Measurements from ENCODE around the gene LRRC45.
"Not testable (repeated sequence)": the region's sequence is repeated elsewhere in the genome, so short reads cannot be mapped to it uniquely, and the experiment has no call there.

Gene LRRC45

GRCh38 chr17:82036634-82037091 is 13.6 kb downstream of the LRRC45 start:
- no peak for DNase-seq

GRCh38 chr17:82037092-82037888 is 14.2 kb downstream of the LRRC45 start, which contains the start of gene DCXR:
TSS of gene DCXR (minus strand) at chr17:82037697. CDS start at chr17:82037682, 15 bp downstream.
- peak; percentile 87 for DNase-seq

- no peak for DNase-seq
Observed at GRCh38 chr17:82037889-82038195, 14.7 kb downstream of the LRRC45 start.

- DNase-seq: not testable (repeated sequence)
Observed at GRCh38 chr17:82038796-82039409, 15.8 kb downstream of the LRRC45 start.

GRCh38 chr17:82039695-82040299 is 16.7 kb downstream of the LRRC45 start:
- no peak for DNase-seq

- no peak for DNase-seq
Observed at GRCh38 chr17:82041144-82041814, 18.2 kb downstream of the LRRC45 start.

- no peak for DNase-seq
Observed at GRCh38 chr17:82042649-82043048, 19.5 kb downstream of the LRRC45 start.

GRCh38 chr17:82043507-82043906 is 20.4 kb downstream of the LRRC45 start:
- no peak for DNase-seq

- no peak for DNase-seq
Observed at GRCh38 chr17:82045936-82046484, 22.9 kb downstream of the LRRC45 start.

- DNase-seq: no peak
Observed at GRCh38 chr17:82046903-82047302, 23.8 kb downstream of the LRRC45 start.

- no peak for DNase-seq
Observed at GRCh38 chr17:82047379-82047778, 24.3 kb downstream of the LRRC45 start.

- no peak for DNase-seq
Observed at GRCh38 chr17:82047914-82048570, 24.9 kb downstream of the LRRC45 start.

- no peak for DNase-seq
Observed at GRCh38 chr17:82048571-82048971, 25.5 kb downstream of the LRRC45 start.

GRCh38 chr17:82049106-82049505 is 26.0 kb downstream of the LRRC45 start:
- no peak for DNase-seq

GRCh38 chr17:82049521-82049971 is 26.4 kb downstream of the LRRC45 start:
- no peak for DNase-seq

GRCh38 chr17:82050152-82050760 is 27.2 kb downstream of the LRRC45 start:
- DNase-seq: no peak

GRCh38 chr17:82050761-82051641 is 27.9 kb downstream of the LRRC45 start:
- DNase-seq: no peak

GRCh38 chr17:82051776-82052637 is 28.9 kb downstream of the LRRC45 start, which contains the start of the genes GPS1 and RFNG:
TSS of gene GPS1 (plus strand) at chr17:82051898. CDS start at chr17:82051932, 34 bp downstream.
TSS of gene RFNG (minus strand) at chr17:82051811. CDS start at chr17:82051766, 45 bp downstream.
- peak; percentile 74 for DNase-seq

GRCh38 chr17:82052638-82053059 is 29.5 kb downstream of the LRRC45 start:
- no peak for DNase-seq

- no peak for DNase-seq
Observed at GRCh38 chr17:82053130-82053529, 30.0 kb downstream of the LRRC45 start.

All from activated CD4-positive, alpha-beta T cell treated with anti-CD3 and anti-CD28 coated beads for 1 hour (primary cell).